WTC11 (cell line): ENCODE data around the gene ADAMTS2. TPM values are rescaled to one million over a fixed set of nuclear protein-coding genes. Genes with fewer than 3 reads are reported as not detected.

Experiments
- ATAC-seq: fragments of 200-7000 bp; cut with Tn5 transposase; 2 replicates; pipeline ENCODE4 v1.10.0; 2021; ENCODE audit warnings: mild to moderate bottlenecking, moderate library complexity
- CTCF ChIA-PET: fragments of 300-600 bp; sonication (Branson Sonifier 250); formaldehyde crosslinking; loops from one replicate; lab custom pipeline; 2021; ENCODE audit warnings: antibody characterized with exemption; lab: Charles Lee
- POLR2A ChIA-PET: fragments of 350-600 bp; sonication (Branson Sonifier 250); formaldehyde crosslinking; loops from one replicate; lab custom pipeline; 2021; ENCODE audit warnings: antibody characterized with exemption; lab: Charles Lee
- DNase-seq: peaks from one replicate; pipeline ENCODE4 v3.0.0; 2021; ENCODE audit warnings: low spot score
- H3K27ac Mint-ChIP-seq: 2 replicates; pipeline ENCODE4 v1.8.0; 2021; ENCODE audit warnings: mixed read lengths
- H3K27me3 Mint-ChIP-seq: 2 replicates; pipeline ENCODE4 v1.8.0; 2021; ENCODE audit warnings: low read depth, mild to moderate bottlenecking, moderate library complexity, mixed read lengths
- H3K36me3 Mint-ChIP-seq: 2 replicates; pipeline ENCODE4 v1.8.0; 2021; ENCODE audit warnings: mixed read lengths
- H3K4me1 Mint-ChIP-seq: 2 replicates; pipeline ENCODE4 v1.8.0; 2022; ENCODE audit warnings: mixed read lengths
- H3K4me3 Mint-ChIP-seq: 2 replicates; pipeline ENCODE4 v1.8.0; 2021; ENCODE audit warnings: mild to moderate bottlenecking, moderate library complexity, mixed read lengths
- H3K9me3 Mint-ChIP-seq: 2 replicates; pipeline ENCODE4 v1.8.0; 2021; ENCODE audit warnings: mixed read lengths
- ATF3 ChIP-seq: sonication (generic); formaldehyde crosslinking; conservative IDR thresholded peaks from 2 replicates; pipeline ENCODE4 v1.8.1; 2022; ENCODE audit warnings: mild to moderate bottlenecking, missing genetic modification reagents
- EMX1 ChIP-seq: fragments of 250-450 bp; sonication (Bioruptor Pico); IDR thresholded peaks from 2 replicates; pipeline ENCODE4 v1.8.0; 2021; ENCODE audit warnings: mild to moderate bottlenecking
- FOXP1 ChIP-seq: sonication (generic); formaldehyde crosslinking; IDR thresholded peaks from 2 replicates; pipeline ENCODE4 v1.8.0; 2022; ENCODE audit warnings: missing genetic modification reagents, mild to moderate bottlenecking, moderate library complexity, borderline replicate concordance
- FOXP4 ChIP-seq: sonication (generic); formaldehyde crosslinking; IDR thresholded peaks from 2 replicates; pipeline ENCODE4 v1.8.0; 2022; ENCODE audit warnings: mild to moderate bottlenecking, missing genetic modification reagents
- PRRX2 ChIP-seq: fragments of 250-450 bp; sonication (Bioruptor Pico); IDR thresholded peaks from 2 replicates; pipeline ENCODE4 v1.8.0; 2021; ENCODE audit warnings: mild to moderate bottlenecking
- SMAD4 ChIP-seq: sonication (generic); formaldehyde crosslinking; IDR thresholded peaks from 2 replicates; pipeline ENCODE4 v1.8.0; 2022; ENCODE audit warnings: mild to moderate bottlenecking, missing genetic modification reagents
- TCF7 ChIP-seq: sonication (generic); formaldehyde crosslinking; IDR thresholded peaks from 2 replicates; pipeline ENCODE4 v1.8.0; 2022; ENCODE audit warnings: mild to moderate bottlenecking, low read depth, missing genetic modification reagents, moderate library complexity
- TEAD4 ChIP-seq: sonication (generic); formaldehyde crosslinking; IDR thresholded peaks from 2 replicates; pipeline ENCODE4 v1.8.0; 2022; ENCODE audit warnings: mild to moderate bottlenecking, missing genetic modification reagents
- ZNF423 ChIP-seq: fragments of 250-450 bp; sonication (Bioruptor Pico); IDR thresholded peaks from 2 replicates; pipeline ENCODE4 v2.1.2; 2022; ENCODE audit warnings: mild to moderate bottlenecking, moderate library complexity
- total RNA-seq: library from RNA; stranded (reverse); gene quantifications from 3 replicates; pipeline ENCODE4 v1.2.3, GENCODE V29; 2021
- TF ChIP-seq, protein P1 (sequence below): sonication (generic); formaldehyde crosslinking; IDR thresholded peaks from 2 replicates; pipeline ENCODE4 v1.8.1; 2022; ENCODE audit warnings: mild to moderate bottlenecking, moderate library complexity, missing genetic modification reagents
- TF ChIP-seq, protein P2 (sequence below): sonication (generic); formaldehyde crosslinking; IDR thresholded peaks from 2 replicates; pipeline ENCODE4 v1.8.1; 2022; ENCODE audit warnings: low read depth, mild to moderate bottlenecking, moderate library complexity, missing genetic modification reagents, borderline replicate concordance
- TF ChIP-seq, protein P3 (sequence below): sonication (generic); formaldehyde crosslinking; IDR thresholded peaks from 2 replicates; pipeline ENCODE4 v1.8.0; 2023; ENCODE audit warnings: missing genetic modification reagents, mild to moderate bottlenecking, borderline replicate concordance

ADAMTS2 gene
- total RNA-seq, 1 experiment from 2014 or later = 11.2 TPM

GRCh38 chr5:179241764-179242370 is 103.4 kb downstream of the ADAMTS2 start:
- no peak for ATAC-seq
- no peak overlapping the region for H3K27ac Mint-ChIP-seq
- DNase-seq = no peak
- peaks cover 4% of the 10 kb centered on the region for H3K27me3 Mint-ChIP-seq
- H3K4me3 Mint-ChIP-seq = no peak overlapping the region
- peaks cover 38% of the 10 kb centered on the region for H3K4me1 Mint-ChIP-seq
- peaks cover 34% of the 10 kb centered on the region for H3K9me3 Mint-ChIP-seq
- ChIA-PET POLR2A (no interaction called here), CTCF (no interaction called here)
- peaks cover 18% of the 10 kb centered on the region for H3K36me3 Mint-ChIP-seq
- TF ChIP-seq, protein P1, sequence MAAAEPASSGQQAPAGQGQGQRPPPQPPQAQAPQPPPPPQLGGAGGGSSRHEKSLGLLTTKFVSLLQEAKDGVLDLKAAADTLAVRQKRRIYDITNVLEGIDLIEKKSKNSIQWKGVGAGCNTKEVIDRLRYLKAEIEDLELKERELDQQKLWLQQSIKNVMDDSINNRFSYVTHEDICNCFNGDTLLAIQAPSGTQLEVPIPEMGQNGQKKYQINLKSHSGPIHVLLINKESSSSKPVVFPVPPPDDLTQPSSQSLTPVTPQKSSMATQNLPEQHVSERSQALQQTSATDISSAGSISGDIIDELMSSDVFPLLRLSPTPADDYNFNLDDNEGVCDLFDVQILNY (CRISPR knock-in tag) = no peak
- TF ChIP-seq ZNF423 (CRISPR knock-in tag) (no peak), TCF7 (CRISPR knock-in tag) (no peak), FOXP1 (CRISPR knock-in tag) (no peak)
- TF ChIP-seq, protein P2, sequence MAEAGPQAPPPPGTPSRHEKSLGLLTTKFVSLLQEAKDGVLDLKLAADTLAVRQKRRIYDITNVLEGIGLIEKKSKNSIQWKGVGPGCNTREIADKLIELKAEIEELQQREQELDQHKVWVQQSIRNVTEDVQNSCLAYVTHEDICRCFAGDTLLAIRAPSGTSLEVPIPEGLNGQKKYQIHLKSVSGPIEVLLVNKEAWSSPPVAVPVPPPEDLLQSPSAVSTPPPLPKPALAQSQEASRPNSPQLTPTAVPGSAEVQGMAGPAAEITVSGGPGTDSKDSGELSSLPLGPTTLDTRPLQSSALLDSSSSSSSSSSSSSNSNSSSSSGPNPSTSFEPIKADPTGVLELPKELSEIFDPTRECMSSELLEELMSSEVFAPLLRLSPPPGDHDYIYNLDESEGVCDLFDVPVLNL (CRISPR knock-in tag) = no peak

GRCh38 chr5:179241175-179241574 is 104.1 kb downstream of the ADAMTS2 start:
- ChIA-PET CTCF (no interaction called here), POLR2A (no interaction called here)
- Mint-ChIP-seq H3K4me1 (peaks cover 31% of the 10 kb centered on the region), H3K36me3 (peaks cover 11% of the 10 kb centered on the region), H3K4me3 (no peak overlapping the region), H3K27me3 (peaks cover 4% of the 10 kb centered on the region), H3K9me3 (peaks cover 27% of the 10 kb centered on the region), H3K27ac (no peak overlapping the region)
- peak; percentile 6 for DNase-seq
- no peak for TF ChIP-seq PRRX2
- no peak for TF ChIP-seq EMX1
- TF ChIP-seq, protein P3, sequence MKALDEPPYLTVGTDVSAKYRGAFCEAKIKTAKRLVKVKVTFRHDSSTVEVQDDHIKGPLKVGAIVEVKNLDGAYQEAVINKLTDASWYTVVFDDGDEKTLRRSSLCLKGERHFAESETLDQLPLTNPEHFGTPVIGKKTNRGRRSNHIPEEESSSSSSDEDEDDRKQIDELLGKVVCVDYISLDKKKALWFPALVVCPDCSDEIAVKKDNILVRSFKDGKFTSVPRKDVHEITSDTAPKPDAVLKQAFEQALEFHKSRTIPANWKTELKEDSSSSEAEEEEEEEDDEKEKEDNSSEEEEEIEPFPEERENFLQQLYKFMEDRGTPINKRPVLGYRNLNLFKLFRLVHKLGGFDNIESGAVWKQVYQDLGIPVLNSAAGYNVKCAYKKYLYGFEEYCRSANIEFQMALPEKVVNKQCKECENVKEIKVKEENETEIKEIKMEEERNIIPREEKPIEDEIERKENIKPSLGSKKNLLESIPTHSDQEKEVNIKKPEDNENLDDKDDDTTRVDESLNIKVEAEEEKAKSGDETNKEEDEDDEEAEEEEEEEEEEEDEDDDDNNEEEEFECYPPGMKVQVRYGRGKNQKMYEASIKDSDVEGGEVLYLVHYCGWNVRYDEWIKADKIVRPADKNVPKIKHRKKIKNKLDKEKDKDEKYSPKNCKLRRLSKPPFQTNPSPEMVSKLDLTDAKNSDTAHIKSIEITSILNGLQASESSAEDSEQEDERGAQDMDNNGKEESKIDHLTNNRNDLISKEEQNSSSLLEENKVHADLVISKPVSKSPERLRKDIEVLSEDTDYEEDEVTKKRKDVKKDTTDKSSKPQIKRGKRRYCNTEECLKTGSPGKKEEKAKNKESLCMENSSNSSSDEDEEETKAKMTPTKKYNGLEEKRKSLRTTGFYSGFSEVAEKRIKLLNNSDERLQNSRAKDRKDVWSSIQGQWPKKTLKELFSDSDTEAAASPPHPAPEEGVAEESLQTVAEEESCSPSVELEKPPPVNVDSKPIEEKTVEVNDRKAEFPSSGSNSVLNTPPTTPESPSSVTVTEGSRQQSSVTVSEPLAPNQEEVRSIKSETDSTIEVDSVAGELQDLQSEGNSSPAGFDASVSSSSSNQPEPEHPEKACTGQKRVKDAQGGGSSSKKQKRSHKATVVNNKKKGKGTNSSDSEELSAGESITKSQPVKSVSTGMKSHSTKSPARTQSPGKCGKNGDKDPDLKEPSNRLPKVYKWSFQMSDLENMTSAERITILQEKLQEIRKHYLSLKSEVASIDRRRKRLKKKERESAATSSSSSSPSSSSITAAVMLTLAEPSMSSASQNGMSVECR (CRISPR knock-in tag) = no peak
- TF ChIP-seq ATF3 (CRISPR knock-in tag) = no peak
- TF ChIP-seq TEAD4 = no peak
- no peak for TF ChIP-seq SMAD4 (CRISPR knock-in tag)
- TF ChIP-seq, protein P1 (CRISPR knock-in tag) = no peak
- no peak for TF ChIP-seq FOXP4 (CRISPR knock-in tag)
- ATAC-seq = no peak
